Measurements from ENCODE around the gene CAST. TPM values are rescaled to one million over a fixed set of nuclear protein-coding genes. Genes with fewer than 3 reads are reported as not detected.

The CAST gene
- total RNA-seq, 4 donors from 2014 or later, result 381 to 577 (median 400) TPM

DNA sequence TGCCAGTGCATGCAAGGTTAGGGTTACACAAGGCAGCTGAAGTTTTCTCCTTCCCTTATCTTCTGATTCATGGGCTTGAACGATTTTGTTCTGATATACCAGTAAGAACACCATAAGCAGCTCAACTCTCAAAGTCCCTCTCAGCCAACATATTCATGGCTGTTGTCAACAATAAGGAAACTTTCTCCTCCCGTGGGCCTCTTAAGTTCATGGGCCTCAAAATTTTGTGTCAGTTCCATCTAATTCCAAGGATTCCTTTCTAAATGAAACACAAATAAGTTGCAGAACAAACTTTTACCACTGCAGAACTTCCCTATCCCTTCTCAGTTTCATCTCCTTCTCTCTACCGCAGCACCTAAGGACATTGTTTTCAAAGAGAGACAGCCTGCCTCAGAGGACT lies 23.6 kb upstream of the CAST start:
- H3K9me3 ChIP-seq, result no peaks in the 10 kb centered on the region
- peaks cover 12% of the 10 kb centered on the region for H3K4me1 ChIP-seq
- no peak overlapping the region for H3K27ac ChIP-seq
- no peak overlapping the region for H3K4me3 ChIP-seq
- WGBS, result 69% methylated on average over 3 of the region's 3 CpGs
- no peaks in the 10 kb centered on the region for H3K27me3 ChIP-seq
- no peak for TF ChIP-seq EP300 (IDR thresholded peaks at IDR 0.05)
- TF ChIP-seq POLR2A (IDR thresholded peaks at IDR 0.05), result no peak
- TF ChIP-seq POLR2AphosphoS5 (IDR thresholded peaks at IDR 0.05), result no peak
- TF ChIP-seq, protein P1, sequence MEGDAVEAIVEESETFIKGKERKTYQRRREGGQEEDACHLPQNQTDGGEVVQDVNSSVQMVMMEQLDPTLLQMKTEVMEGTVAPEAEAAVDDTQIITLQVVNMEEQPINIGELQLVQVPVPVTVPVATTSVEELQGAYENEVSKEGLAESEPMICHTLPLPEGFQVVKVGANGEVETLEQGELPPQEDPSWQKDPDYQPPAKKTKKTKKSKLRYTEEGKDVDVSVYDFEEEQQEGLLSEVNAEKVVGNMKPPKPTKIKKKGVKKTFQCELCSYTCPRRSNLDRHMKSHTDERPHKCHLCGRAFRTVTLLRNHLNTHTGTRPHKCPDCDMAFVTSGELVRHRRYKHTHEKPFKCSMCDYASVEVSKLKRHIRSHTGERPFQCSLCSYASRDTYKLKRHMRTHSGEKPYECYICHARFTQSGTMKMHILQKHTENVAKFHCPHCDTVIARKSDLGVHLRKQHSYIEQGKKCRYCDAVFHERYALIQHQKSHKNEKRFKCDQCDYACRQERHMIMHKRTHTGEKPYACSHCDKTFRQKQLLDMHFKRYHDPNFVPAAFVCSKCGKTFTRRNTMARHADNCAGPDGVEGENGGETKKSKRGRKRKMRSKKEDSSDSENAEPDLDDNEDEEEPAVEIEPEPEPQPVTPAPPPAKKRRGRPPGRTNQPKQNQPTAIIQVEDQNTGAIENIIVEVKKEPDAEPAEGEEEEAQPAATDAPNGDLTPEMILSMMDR (IDR thresholded peaks at IDR 0.05), result no peak
- DNase-seq (ENCODE audit: low spot score in 2 of 2), result no peak
- H3K36me3 ChIP-seq, result no peaks in the 10 kb centered on the region

DNA sequence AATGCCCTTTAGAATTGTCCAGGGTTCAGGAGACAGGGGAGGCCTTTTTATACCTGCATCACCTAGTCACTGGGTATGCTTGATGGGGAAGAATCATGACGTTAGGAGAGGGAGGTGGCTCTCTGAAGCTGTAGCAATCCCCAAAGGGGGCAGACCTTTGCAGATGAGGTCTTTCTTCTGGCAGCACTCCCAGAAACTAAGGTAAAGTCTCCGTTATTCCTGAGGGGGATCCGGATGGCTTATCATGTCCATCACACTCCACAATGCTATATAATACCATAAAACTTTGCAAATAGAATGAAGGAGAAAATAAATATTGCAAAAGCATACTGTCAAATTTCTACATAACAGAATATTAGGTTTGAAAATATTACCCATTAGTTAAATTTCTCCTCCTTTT lies 21.5 kb upstream of the CAST start:
- 46% methylated on average over 3 of the region's 3 CpGs for WGBS
- no peak for DNase-seq (ENCODE audit: low spot score in 2 of 2)
- Histone ChIP-seq H3K4me1 (peaks cover 5% of the 10 kb centered on the region), H3K27ac (no peak overlapping the region), H3K4me3 (no peak overlapping the region), H3K27me3 (no peaks in the 10 kb centered on the region), H3K9me3 (no peaks in the 10 kb centered on the region), H3K36me3 (no peaks in the 10 kb centered on the region)
- TF ChIP-seq POLR2A (IDR thresholded peaks at IDR 0.05), result no peak
- TF ChIP-seq POLR2AphosphoS5 (IDR thresholded peaks at IDR 0.05), result no peak
- TF ChIP-seq EP300 (IDR thresholded peaks at IDR 0.05), result no peak
- TF ChIP-seq, protein P1 (IDR thresholded peaks at IDR 0.05), result no peak

DNA sequence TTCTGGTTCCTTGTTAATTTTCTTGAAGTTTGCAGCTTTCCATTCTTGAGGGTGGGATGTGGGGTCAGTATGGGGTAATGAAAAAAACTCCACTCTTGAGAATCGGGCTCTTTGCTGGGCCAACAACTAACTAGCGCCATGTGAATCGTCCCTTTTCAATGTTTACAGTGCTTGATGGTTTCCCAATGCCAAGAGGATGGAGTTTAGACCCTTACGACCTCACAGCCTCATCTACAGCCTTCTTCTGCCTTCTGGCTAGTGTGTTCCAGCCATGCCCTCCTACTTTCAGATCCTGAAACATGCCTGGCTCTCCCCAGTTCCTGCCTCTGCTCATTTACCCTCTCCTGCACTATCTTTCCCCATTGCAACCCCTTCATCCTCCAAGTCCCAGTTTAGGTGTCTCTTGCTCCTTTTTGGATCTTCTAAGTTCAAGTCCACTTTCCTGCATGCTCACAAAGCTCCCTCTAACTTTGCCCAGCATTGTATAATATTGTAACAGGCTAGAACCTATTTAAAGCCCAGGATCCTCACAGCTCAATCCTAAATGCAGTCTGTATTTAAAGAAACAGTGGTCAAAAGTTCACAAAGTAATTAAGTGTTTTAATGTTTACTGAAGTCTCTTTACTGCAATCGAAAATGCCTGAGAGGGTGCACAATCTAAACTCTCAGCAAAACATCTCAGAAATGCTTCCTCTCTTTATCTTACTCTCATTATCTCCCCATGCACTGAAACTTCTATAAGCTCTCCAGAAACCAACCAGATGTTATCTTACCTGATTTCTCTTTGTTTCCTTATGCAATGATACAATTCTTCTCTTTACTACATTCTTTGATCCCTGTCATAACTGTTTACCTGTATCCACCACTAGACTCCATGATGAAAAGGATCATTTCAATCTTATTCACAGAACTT lies 20.6 kb upstream of the CAST start:
- H3K9me3 ChIP-seq, result no peaks in the 10 kb centered on the region
- peaks cover 5% of the 10 kb centered on the region for H3K4me1 ChIP-seq
- H3K27ac ChIP-seq, result no peak overlapping the region
- WGBS, result 51% methylated on average over 5 of the region's 5 CpGs
- no peaks in the 10 kb centered on the region for H3K27me3 ChIP-seq
- H3K36me3 ChIP-seq, result no peaks in the 10 kb centered on the region
- DNase-seq (ENCODE audit: low spot score in 2 of 2), result no peak
- TF ChIP-seq POLR2AphosphoS5 (IDR thresholded peaks at IDR 0.05) (no peak), EP300 (IDR thresholded peaks at IDR 0.05) (no peak), POLR2A (IDR thresholded peaks at IDR 0.05) (no peak)
- TF ChIP-seq, protein P1 (IDR thresholded peaks at IDR 0.05), result no peak
- H3K4me3 ChIP-seq, result no peak overlapping the region

DNA sequence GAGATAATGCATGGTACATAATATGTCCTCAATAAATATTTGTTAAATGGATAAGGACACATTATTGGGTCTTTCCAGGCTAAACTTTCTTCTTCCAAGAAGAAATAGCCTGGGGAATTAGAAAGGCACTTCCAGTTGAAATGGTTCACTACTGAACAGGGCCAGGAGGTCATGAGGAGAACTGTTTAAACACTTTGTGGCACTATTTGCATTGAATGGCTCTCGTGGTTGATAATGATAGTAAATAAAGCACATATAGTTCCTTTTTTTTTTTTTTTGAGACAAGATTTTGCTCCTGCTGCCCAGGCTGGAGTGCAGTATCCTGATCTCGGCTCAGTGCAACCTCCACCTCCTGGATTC lies 19.9 kb upstream of the CAST start:
- H3K4me1 ChIP-seq, result peaks cover 5% of the 10 kb centered on the region
- no peak for TF ChIP-seq EP300 (IDR thresholded peaks at IDR 0.05)
- TF ChIP-seq, protein P1 (IDR thresholded peaks at IDR 0.05), result no peak
- no peak for DNase-seq (ENCODE audit: low spot score in 2 of 2)
- H3K4me3 ChIP-seq, result no peak overlapping the region
- H3K27ac ChIP-seq, result no peak overlapping the region
- no peaks in the 10 kb centered on the region for H3K36me3 ChIP-seq
- no peaks in the 10 kb centered on the region for H3K9me3 ChIP-seq
- 88% methylated on average over 2 of the region's 2 CpGs for WGBS
- no peaks in the 10 kb centered on the region for H3K27me3 ChIP-seq

DNA sequence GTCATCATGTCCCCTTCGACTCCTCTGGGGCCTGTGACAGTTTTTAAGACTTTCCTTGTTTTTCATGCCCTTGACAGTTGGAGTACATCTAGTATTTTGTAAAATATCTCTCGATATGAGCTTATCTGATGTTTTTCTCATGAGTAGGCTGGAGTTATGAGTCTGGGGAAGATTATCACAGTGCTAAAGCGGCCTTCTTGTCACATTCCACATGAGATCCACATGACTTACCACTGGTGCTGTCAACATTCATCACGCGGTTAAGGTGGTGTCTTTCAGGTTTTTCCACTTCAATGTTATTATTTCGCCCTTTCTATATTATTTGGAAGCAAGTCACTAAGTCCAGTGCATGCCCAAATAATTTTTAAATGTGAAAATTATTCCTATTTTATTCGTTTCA lies 17.1 kb upstream of the CAST start:
- H3K4me3 ChIP-seq, result no peak overlapping the region
- no peaks in the 10 kb centered on the region for H3K27me3 ChIP-seq
- no peaks in the 10 kb centered on the region for H3K36me3 ChIP-seq
- peaks cover 23% of the 10 kb centered on the region for H3K4me1 ChIP-seq
- no peak overlapping the region for H3K27ac ChIP-seq
- no peaks in the 10 kb centered on the region for H3K9me3 ChIP-seq
- WGBS, result 81% methylated on average over 7 of the region's 7 CpGs
- no peak for DNase-seq (ENCODE audit: low spot score in 2 of 2)
- TF ChIP-seq POLR2A (IDR thresholded peaks at IDR 0.05) (no peak), POLR2AphosphoS5 (IDR thresholded peaks at IDR 0.05) (no peak), EP300 (IDR thresholded peaks at IDR 0.05) (no peak)
- TF ChIP-seq, protein P1 (IDR thresholded peaks at IDR 0.05), result no peak

Measured in suprapubic skin (tissue), 4 donors.